Osteoblast (primary cell): ENCODE measurements around the gene ADCY1. TPM values are rescaled to one million over a fixed set of nuclear protein-coding genes. Genes with fewer than 3 reads are reported as not detected.

Experiments
- DNase-seq: peaks from one replicate; pipeline ENCODE4 v3.0.0; 2011; ENCODE audit warnings: low spot score, mixed read lengths; ENCODE audit not compliant: insufficient read length; ENCODE audit errors: missing footprints
- H2AFZ ChIP-seq: 2 replicates; pipeline ENCODE4 v1.6.0; 2011; ENCODE audit warnings: mild to moderate bottlenecking, low read length
- H3K27ac ChIP-seq: 2 replicates; pipeline ENCODE4 v1.5.1; 2011; ENCODE audit warnings: mild to moderate bottlenecking, low read depth, low read length, moderate library complexity
- H3K27me3 ChIP-seq: 2 replicates; pipeline ENCODE4 v1.6.0; 2012; ENCODE audit warnings: mild to moderate bottlenecking, control low read depth, inconsistent platforms, low read length, moderate library complexity; ENCODE audit not compliant: insufficient read depth
- H3K36me3 ChIP-seq: 2 replicates; pipeline ENCODE4 v1.5.1; 2011; ENCODE audit warnings: mild to moderate bottlenecking, low read length, control low read depth, moderate library complexity; ENCODE audit not compliant: insufficient read depth
- H3K4me1 ChIP-seq: 2 replicates; pipeline ENCODE4 v1.5.1; 2011; ENCODE audit warnings: mild to moderate bottlenecking, low read length, control low read depth, moderate library complexity; ENCODE audit not compliant: insufficient read depth
- H3K4me2 ChIP-seq: 2 replicates; pipeline ENCODE4 v1.6.0; 2011; ENCODE audit warnings: mild to moderate bottlenecking, low read length; ENCODE audit not compliant: insufficient read depth
- H3K4me3 ChIP-seq: fragments of 200-600 bp; sonication (generic); 3 replicates; pipeline ENCODE4 v1.5.1; 2012; ENCODE audit warnings: mild to moderate bottlenecking, low read length, inconsistent platforms; ENCODE audit not compliant: insufficient read depth
- H3K79me2 ChIP-seq: 2 replicates; pipeline ENCODE4 v1.6.0; 2012; ENCODE audit warnings: mild to moderate bottlenecking, low read length, control low read depth, inconsistent platforms; ENCODE audit not compliant: insufficient read depth
- H3K9me3 ChIP-seq: 2 replicates; pipeline ENCODE4 v1.5.1; 2011; ENCODE audit warnings: low read depth, low read length, control low read depth
- H4K20me1 ChIP-seq: 2 replicates; pipeline ENCODE4 v1.6.0; 2012; ENCODE audit warnings: mild to moderate bottlenecking, low read length, control low read depth; ENCODE audit not compliant: insufficient read depth
- total RNA-seq: library from RNA; depleted of rRNA; stranded (reverse); fragments of >200 nt; gene quantifications from 2 replicates; pipeline ENCODE4 v1.2.3, GENCODE V29; 2012
- TF ChIP-seq, protein P1 (sequence below): IDR thresholded peaks from 2 replicates; pipeline ENCODE4 v1.5.1; 2011; ENCODE audit warnings: mild to moderate bottlenecking, low read depth, low read length, moderate library complexity; ENCODE audit errors: extremely low read depth

The ADCY1 gene
- total RNA-seq, 1 donor: 1.1 TPM

DNA sequence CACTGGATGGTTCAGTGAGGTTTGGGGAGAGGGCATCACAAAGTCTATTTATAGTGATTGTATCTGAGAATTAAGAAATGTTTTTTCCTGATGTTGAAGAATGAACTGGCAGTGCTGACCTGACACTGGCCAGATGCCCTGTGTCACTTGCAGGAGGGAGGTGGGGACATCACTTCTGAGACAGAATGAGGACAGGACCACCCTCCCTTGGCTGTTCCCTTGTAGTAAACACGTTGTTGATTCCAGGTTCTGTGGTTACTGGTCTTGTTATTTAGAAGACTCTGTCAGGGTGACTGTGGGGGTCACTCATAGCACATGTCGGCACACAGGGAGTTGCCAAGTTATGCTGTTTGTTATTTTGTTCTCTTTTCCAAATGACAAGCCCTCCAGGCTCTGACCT, 126.4 kb downstream of the ADCY1 start:
- Histone ChIP-seq H3K4me2 (no peak overlapping the region), H3K36me3 (no peaks in the 10 kb centered on the region), H3K4me1 (peaks cover 3% of the 10 kb centered on the region), H2AFZ (no peak overlapping the region), H3K4me3 (no peak overlapping the region), H3K79me2 (no peaks in the 10 kb centered on the region), H3K27ac (no peak overlapping the region), H3K9me3 (no peaks in the 10 kb centered on the region), H3K27me3 (peaks cover 26% of the 10 kb centered on the region), H4K20me1 (no peaks in the 10 kb centered on the region)
- TF ChIP-seq, protein P1, sequence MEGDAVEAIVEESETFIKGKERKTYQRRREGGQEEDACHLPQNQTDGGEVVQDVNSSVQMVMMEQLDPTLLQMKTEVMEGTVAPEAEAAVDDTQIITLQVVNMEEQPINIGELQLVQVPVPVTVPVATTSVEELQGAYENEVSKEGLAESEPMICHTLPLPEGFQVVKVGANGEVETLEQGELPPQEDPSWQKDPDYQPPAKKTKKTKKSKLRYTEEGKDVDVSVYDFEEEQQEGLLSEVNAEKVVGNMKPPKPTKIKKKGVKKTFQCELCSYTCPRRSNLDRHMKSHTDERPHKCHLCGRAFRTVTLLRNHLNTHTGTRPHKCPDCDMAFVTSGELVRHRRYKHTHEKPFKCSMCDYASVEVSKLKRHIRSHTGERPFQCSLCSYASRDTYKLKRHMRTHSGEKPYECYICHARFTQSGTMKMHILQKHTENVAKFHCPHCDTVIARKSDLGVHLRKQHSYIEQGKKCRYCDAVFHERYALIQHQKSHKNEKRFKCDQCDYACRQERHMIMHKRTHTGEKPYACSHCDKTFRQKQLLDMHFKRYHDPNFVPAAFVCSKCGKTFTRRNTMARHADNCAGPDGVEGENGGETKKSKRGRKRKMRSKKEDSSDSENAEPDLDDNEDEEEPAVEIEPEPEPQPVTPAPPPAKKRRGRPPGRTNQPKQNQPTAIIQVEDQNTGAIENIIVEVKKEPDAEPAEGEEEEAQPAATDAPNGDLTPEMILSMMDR: no peak
- DNase-seq: no peak

DNA sequence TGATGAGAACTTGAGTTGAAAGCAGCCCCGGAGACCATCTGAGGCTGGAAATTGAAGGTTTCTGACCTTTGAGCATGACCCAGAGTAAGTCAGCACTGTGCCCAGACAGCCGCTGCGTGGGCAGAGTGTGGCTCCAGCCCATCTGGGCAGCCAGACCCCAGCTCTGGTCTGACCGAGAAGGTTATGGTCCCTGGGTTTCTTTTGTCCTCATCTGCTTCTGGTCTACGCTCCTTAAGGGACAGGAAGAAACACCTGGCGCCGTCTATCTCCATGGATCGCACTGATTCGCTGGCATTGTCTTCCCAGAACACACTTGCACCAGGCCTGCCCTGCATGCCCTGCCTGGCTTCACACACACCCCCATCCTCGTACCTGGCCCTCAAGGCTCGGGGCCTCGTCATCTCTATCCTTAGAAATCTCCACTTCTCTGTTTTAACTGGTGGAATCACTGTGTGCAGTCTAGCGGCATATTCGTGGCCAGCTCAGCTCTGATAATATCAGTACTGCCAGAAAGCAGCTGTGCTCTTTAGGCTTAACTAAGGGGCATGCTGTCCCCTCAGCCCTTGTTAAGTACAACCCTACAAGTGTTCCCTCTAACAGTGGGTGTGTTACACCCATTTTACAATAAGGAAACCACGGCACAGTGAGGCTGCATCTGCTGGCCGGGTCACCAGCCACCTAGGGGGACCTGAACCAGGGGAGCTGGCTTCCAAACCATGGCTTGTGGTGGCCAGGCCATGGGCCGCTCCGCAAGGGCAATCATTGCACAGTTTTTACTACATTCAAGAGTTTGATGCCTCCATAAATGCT, 127.7 kb downstream of the ADCY1 start:
- H3K79me2 ChIP-seq: no peaks in the 10 kb centered on the region
- H3K9me3 ChIP-seq: no peaks in the 10 kb centered on the region
- peaks cover 3% of the 10 kb centered on the region for H3K4me1 ChIP-seq
- TF ChIP-seq, protein P1: no peak
- no peaks in the 10 kb centered on the region for H3K36me3 ChIP-seq
- no peak overlapping the region for H3K4me3 ChIP-seq
- H3K4me2 ChIP-seq: no peak overlapping the region
- peaks cover 31% of the 10 kb centered on the region for H3K27me3 ChIP-seq
- no peak overlapping the region for H2AFZ ChIP-seq
- H3K27ac ChIP-seq: no peak overlapping the region
- DNase-seq: no peak
- H4K20me1 ChIP-seq: no peaks in the 10 kb centered on the region

DNA sequence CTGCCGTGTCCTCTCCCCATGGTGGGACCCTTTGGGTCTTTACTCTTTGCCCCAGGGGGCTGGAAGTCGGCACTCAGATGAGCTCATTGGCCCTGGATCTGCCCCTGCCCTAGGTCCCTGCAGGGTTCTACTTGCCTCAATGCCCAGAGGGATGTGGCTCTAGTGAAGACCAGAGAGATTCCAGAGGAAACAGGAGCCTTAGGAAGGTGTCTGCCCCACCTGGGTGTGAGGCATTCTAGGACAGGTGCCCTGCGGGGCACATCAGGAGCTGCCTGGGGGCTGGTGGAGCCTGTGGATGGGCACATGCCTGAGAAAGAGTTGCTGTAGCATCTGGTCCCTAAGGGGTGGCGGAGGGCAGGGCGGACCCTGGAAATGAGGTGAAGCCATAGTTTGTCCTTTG, 128.6 kb downstream of the ADCY1 start:
- TF ChIP-seq, protein P1: no peak
- DNase-seq: no peak
- no peaks in the 10 kb centered on the region for H3K36me3 ChIP-seq

DNA sequence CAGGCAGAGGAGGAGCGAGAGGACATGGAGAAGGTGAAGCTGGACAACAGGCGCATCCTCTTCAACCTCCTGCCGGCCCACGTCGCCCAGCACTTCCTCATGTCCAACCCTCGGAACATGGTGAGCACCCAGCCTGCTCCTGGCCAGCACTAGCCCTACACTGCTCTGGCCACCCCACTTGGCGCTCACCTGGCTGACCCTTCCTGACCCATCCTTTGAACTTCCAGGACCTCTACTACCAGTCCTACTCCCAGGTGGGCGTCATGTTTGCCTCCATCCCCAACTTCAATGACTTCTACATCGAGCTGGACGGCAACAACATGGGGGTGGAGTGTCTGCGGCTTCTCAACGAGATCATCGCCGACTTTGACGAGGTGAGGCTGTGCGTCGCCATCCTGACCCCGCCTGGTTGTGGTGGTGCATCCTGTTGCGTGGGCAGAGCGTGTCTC, 129.2 kb downstream of the ADCY1 start:
- Histone ChIP-seq H3K4me1 (no peaks in the 10 kb centered on the region), H2AFZ (no peak overlapping the region), H3K27me3 (peaks cover 37% of the 10 kb centered on the region), H3K79me2 (no peaks in the 10 kb centered on the region), H3K9me3 (no peaks in the 10 kb centered on the region), H3K4me3 (no peak overlapping the region), H3K27ac (no peak overlapping the region), H4K20me1 (no peaks in the 10 kb centered on the region), H3K4me2 (no peak overlapping the region), H3K36me3 (no peaks in the 10 kb centered on the region)
- no peak for DNase-seq
- TF ChIP-seq, protein P1: no peak

More for the DNA sequence above, 128.6 kb downstream of the ADCY1 start:
- H3K27me3 ChIP-seq: peaks cover 32% of the 10 kb centered on the region
- H2AFZ ChIP-seq: no peak overlapping the region
- H3K79me2 ChIP-seq: no peaks in the 10 kb centered on the region
- H3K27ac ChIP-seq: no peak overlapping the region
- no peaks in the 10 kb centered on the region for H4K20me1 ChIP-seq
- H3K4me3 ChIP-seq: no peak overlapping the region
- H3K9me3 ChIP-seq: no peaks in the 10 kb centered on the region
- no peak overlapping the region for H3K4me2 ChIP-seq
- peaks cover 2% of the 10 kb centered on the region for H3K4me1 ChIP-seq
